Right renal pelvis (tissue), 4 donors: ENCODE data around the gene ZNRF2. TPM values are rescaled to one million over a fixed set of nuclear protein-coding genes. Genes with fewer than 3 reads are reported as not detected.

Experiments
- DNase-seq, 4 donors: peaks; one replicate each; pipeline ENCODE4 v3.0.0-alpha.2; 2013; ENCODE audit warnings: low read depth in 4 of 4, low spot score in 3 of 4, missing footprints in 1 of 4
- polyA plus RNA-seq, 4 donors: library from polyadenylated mRNA; unstranded; fragments of 120-200 nt; gene quantifications; one replicate each; pipeline ENCODE4 v1.2.1, GENCODE V29; 2013; ENCODE audit not compliant: insufficient read length in 4 of 4

Gene ZNRF2
- polyA plus RNA-seq = 10 to 100 TPM; 18.0 to 23.4 (median 21.3) TPM

DNA sequence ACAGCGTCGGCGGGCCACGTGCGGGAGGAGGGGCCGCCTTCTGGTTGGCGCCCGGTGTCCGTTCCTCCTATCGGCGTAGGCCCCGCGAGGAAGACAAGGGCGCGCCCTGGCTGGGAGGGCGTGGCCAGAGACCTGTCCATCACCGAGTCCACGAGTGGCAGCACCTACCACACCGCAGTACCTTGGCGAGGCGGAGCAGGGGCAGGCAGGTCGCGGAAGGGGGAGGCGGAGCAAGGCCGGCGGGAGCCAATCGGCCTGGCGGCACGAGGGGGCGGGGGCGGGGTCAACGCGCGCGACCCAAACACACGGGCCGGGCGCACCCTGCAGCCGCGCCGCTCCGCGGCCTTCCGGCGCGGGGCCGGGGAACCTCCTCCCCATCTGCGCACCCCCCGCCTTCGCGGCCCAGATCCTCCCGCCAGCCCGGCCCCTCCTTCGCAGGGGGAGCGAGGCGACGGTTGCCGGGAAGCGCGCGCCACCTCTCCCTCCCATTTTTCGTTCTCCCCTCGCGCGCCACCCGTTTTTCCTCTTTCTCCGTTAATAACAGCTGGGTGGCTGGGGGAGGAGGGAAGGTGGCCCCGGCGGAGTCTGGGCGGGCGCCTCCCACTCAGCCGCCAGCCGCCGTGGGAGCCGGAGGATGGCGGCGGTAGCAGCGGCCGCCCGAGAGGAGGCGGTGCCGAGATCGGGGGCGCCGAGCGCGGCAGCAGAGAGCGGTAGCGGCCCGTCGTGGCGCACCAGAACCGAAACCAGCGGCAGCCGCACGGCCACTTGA lies at the start of gene ZNRF2:
TSS of gene ZNRF2 (plus strand) at position 300 of the 769 bp plus-strand sequence. CDS start 761 bp downstream, outside the sequence.
- peak; percentile 88 to 94 (median 90) for DNase-seq

DNA sequence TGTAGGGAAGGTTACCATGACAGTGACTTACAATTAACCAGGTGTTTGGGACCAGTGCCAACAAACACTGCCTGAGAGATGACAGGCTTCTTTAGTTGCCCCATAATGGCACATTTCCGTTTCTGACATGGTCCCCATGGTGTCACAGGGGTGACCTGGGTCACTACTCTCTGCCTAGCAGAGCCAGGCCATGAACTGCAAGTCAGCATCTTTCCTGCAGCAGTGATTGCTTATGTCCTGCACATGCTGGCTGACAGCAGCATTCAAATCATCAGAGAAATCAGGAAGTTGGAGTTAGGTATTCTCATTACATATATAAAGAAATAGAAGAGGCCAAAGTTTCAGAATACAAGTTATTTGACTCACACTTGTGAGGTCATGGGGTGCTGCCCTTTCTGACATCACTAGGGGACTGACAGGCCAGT lies 47.1 kb upstream of the ZNRF2 start:
- DNase-seq = no peak

GRCh38 chr7:30238721-30239441 lies 45.5 kb upstream of the ZNRF2 start:
- no peak for DNase-seq

GRCh38 chr7:30240106-30240800 lies 44.1 kb upstream of the ZNRF2 start:
- DNase-seq = no peak

DNA sequence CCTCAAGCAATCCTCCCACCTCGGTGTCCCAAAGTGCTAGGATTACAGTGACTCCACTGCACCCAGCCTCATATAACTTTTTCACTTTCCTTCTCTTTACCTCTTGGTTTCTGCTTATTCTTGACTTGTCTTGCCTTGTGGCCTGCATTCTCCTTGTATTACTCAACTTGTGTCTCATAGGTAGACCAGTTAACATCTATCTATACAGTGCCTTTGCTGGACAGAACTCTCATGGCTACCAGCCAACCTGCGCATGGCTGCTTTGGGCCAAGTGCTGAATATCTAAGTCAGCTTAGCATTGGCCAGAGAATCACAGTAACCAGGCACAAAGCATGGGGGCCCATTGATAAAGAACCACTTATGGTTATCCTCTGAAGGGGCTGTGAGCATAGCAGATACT lies 42.6 kb upstream of the ZNRF2 start:
- DNase-seq = no peak

- DNase-seq = no peak
Measured at GRCh38 chr7:30244340-30244739, 40.1 kb upstream of the ZNRF2 start.

- no peak for DNase-seq
Measured at GRCh38 chr7:30245913-30246312, 38.5 kb upstream of the ZNRF2 start.

GRCh38 chr7:30246392-30246791 lies 38.0 kb upstream of the ZNRF2 start:
- no peak for DNase-seq

DNA sequence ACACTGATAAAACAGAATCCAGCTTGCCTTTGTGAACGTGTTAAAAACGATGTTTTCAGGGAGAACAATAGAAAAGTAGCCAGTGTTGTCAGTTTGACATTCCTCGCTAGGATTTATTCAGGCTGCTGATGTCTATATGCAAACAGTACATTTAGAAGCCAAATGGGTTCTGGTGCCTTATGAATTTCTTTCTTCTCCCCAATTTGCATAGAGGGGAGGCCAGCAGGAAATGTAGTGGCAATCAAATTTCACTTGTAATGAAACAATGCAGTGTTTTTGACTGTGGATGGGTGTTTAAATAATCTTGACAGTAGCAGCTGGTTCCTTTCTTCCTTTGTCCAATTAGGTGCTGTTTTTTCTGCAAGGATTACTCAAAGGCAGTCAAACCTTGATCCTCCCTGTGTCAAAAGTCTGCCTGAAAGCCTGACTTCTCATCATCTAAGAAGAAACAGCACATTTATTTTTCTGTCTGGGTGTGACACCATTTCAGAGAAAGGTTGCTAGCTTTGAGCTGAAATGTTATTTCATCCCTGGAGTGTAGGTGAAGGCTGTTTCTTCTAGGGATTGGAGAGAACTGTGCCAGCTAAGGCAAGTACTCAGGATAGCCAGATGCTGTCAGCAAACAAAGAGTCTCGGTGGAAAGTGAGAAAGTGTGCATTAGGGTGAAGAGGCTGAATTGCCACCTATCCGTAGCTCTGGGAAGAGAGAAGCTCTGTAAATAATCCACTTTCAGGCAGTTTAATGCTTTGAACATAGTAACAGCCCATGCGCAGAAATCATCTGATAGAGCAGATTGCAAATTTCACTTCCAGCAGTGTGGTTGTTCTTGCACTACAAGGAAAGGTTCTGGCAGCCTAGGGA lies 36.6 kb upstream of the ZNRF2 start:
- DNase-seq = no peak

- no peak for DNase-seq
Measured at GRCh38 chr7:30249316-30249715, 35.1 kb upstream of the ZNRF2 start.

DNA sequence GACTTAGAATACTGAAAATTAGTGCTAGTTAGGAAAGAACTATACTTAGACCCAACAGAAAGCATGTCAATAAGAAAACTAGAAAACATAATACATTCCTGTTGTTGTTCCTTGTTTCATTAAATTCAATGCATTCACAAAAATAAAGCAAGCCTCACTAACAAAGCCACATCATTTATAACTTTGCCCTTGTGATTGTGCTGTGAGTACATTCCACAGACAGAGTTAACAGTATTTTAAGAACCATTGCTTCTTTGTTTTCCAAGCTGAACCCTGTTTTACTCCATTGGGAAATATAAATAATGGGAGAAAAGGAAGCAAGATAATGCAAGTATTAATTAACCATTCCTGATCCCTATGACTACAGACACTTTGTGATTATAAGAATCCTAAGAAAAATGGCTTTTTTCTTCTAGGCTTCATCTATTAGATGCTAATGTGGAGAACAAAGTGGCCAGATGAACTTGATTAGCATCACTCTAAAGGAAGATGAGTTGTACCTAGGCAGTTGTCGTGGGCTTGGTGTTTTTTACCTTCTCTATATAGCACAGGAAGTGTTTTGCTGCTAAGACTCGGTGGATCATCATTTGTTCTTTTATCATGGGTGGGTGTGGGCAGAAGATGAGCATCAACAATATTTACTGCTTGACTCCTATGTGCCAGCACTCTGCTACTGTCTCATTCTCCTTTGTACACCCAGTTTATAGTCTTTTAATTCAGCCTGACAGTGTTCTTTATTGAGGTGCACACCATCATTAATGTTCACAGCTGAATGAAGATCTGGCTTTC lies 34.2 kb upstream of the ZNRF2 start:
- no peak for DNase-seq

DNA sequence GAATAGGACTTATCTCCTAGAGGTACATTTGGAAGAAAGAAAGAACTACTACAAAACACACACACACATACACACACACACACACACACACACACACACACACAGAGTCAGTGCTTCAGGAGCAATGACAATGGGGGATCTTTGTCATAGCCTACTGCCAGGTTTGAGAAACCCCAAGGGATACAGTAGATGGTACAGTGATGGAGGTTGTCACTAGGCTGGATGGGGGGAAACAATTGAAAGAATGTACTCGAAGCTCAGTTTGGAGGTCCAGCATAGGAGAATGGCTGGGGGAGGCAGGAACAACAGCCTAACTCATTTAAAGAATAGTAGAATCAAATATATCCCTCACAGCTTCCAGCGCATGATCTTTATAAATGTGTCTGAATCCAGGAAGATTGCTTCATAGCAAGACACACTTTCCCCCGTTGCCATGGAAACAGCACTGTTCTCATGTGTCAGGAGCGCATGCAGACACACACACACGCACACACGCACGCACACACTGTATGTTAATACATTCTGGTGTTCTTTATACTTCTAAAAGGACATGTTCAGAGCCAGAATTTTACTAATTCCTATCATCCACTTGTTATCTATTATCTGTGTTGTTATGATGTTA lies 32.6 kb upstream of the ZNRF2 start:
- no peak for DNase-seq

GRCh38 chr7:30252885-30253795 lies 31.3 kb upstream of the ZNRF2 start:
- no peak for DNase-seq

GRCh38 chr7:30253796-30254165 lies 30.6 kb upstream of the ZNRF2 start:
- DNase-seq = no peak

GRCh38 chr7:30254248-30254647 lies 30.1 kb upstream of the ZNRF2 start:
- DNase-seq = no peak

DNA sequence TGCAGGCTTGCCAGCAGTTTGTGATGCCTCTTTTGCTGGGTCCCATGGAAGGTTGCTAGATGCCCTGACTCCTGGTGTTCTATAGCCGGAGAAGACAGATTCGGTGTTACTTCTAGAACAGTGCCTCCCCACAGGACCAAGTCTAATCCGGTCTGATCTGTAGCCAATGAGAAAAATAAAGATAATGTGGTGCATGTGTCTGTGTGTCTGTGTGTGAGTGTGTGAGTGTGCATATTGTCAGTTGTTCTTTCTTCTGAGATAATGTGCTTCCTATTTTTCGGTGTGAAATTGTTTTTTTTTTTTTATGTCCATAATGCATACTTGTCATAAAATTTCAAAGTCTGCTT lies 29.7 kb upstream of the ZNRF2 start:
- no peak for DNase-seq

- DNase-seq = peak in 1 of 4 donors; percentile 23
Measured at GRCh38 chr7:30255064-30255769, 29.2 kb upstream of the ZNRF2 start.
